Neural cell (in vitro differentiated cells): Measurements from ENCODE around the gene NCF4.

Source experiments
- EP300 ChIP-seq: fragments of 450-650 bp; conservative IDR thresholded peaks from 2 replicates; pipeline ENCODE4 v1.6.1; 2014; ENCODE audit warnings: antibody characterized with exemption, mild to moderate bottlenecking, moderate library complexity; ENCODE audit not compliant: poor library complexity, severe bottlenecking
- EZH2 ChIP-seq: fragments of 200-600, 300-800 bp; shearing (Covaris generic), sonication (generic); IDR thresholded peaks from 2 replicates; pipeline ENCODE4 v1.6.1; 2014; ENCODE audit warnings: antibody characterized with exemption, low read length, borderline replicate concordance, mild to moderate bottlenecking; ENCODE audit not compliant: insufficient read depth, poor library complexity, severe bottlenecking
- MXI1 ChIP-seq: fragments of 450-650 bp; conservative IDR thresholded peaks from 2 replicates; pipeline ENCODE4 v1.6.1; 2014; ENCODE audit warnings: antibody characterized with exemption, mild to moderate bottlenecking; ENCODE audit not compliant: poor library complexity, severe bottlenecking
- POLR2AphosphoS5 ChIP-seq: IDR thresholded peaks from 2 replicates; pipeline ENCODE4 v1.6.1; 2012
- RAD21 ChIP-seq: fragments of 450-650 bp; conservative IDR thresholded peaks from 2 replicates; pipeline ENCODE4 v1.6.1; 2014; ENCODE audit warnings: antibody characterized with exemption, mild to moderate bottlenecking, moderate library complexity
- SMC3 ChIP-seq: fragments of 450-650 bp; conservative IDR thresholded peaks from 2 replicates; pipeline ENCODE4 v1.6.1; 2014; ENCODE audit warnings: antibody characterized with exemption, mild to moderate bottlenecking, moderate library complexity; ENCODE audit not compliant: poor library complexity
- TAF1 ChIP-seq: IDR thresholded peaks from 2 replicates; pipeline ENCODE4 v1.6.1; 2012; ENCODE audit warnings: low read depth
- TF ChIP-seq, protein P1 (sequence below): fragments of 450-650 bp; IDR thresholded peaks from 2 replicates; pipeline ENCODE4 v1.5.1; 2014; ENCODE audit warnings: antibody characterized with exemption, mild to moderate bottlenecking, moderate library complexity; ENCODE audit not compliant: poor library complexity, severe bottlenecking
- TF ChIP-seq, protein P2 (sequence below): IDR thresholded peaks from 2 replicates; pipeline ENCODE4 v1.6.1; 2012; ENCODE audit warnings: borderline replicate concordance

DNA sequence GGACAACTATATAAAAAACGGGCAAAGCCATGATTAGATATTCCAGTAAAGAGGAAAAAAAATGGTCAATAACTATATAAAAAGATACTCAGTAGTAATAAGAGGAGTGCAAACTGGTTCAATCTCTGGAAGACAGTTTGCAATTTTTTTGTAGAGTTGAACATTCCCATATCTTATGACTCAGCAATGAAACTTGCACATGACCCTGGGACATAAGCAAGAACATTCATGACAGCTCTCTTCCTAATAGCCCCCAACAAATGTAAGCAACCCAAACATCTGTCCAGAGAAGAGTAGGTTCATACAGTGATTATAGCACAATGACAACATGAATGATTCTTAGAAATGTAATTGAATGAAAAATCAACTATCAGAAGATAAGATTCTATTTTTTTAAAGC is 30.8 kb downstream of the NCF4 start:
- TF ChIP-seq, protein P1, sequence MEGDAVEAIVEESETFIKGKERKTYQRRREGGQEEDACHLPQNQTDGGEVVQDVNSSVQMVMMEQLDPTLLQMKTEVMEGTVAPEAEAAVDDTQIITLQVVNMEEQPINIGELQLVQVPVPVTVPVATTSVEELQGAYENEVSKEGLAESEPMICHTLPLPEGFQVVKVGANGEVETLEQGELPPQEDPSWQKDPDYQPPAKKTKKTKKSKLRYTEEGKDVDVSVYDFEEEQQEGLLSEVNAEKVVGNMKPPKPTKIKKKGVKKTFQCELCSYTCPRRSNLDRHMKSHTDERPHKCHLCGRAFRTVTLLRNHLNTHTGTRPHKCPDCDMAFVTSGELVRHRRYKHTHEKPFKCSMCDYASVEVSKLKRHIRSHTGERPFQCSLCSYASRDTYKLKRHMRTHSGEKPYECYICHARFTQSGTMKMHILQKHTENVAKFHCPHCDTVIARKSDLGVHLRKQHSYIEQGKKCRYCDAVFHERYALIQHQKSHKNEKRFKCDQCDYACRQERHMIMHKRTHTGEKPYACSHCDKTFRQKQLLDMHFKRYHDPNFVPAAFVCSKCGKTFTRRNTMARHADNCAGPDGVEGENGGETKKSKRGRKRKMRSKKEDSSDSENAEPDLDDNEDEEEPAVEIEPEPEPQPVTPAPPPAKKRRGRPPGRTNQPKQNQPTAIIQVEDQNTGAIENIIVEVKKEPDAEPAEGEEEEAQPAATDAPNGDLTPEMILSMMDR = no peak
- no peak for TF ChIP-seq EZH2
- no peak for TF ChIP-seq TAF1
- TF ChIP-seq MXI1 = no peak
- no peak for TF ChIP-seq EP300
- TF ChIP-seq SMC3 = no peak
- no peak for TF ChIP-seq POLR2AphosphoS5
- TF ChIP-seq, protein P2, sequence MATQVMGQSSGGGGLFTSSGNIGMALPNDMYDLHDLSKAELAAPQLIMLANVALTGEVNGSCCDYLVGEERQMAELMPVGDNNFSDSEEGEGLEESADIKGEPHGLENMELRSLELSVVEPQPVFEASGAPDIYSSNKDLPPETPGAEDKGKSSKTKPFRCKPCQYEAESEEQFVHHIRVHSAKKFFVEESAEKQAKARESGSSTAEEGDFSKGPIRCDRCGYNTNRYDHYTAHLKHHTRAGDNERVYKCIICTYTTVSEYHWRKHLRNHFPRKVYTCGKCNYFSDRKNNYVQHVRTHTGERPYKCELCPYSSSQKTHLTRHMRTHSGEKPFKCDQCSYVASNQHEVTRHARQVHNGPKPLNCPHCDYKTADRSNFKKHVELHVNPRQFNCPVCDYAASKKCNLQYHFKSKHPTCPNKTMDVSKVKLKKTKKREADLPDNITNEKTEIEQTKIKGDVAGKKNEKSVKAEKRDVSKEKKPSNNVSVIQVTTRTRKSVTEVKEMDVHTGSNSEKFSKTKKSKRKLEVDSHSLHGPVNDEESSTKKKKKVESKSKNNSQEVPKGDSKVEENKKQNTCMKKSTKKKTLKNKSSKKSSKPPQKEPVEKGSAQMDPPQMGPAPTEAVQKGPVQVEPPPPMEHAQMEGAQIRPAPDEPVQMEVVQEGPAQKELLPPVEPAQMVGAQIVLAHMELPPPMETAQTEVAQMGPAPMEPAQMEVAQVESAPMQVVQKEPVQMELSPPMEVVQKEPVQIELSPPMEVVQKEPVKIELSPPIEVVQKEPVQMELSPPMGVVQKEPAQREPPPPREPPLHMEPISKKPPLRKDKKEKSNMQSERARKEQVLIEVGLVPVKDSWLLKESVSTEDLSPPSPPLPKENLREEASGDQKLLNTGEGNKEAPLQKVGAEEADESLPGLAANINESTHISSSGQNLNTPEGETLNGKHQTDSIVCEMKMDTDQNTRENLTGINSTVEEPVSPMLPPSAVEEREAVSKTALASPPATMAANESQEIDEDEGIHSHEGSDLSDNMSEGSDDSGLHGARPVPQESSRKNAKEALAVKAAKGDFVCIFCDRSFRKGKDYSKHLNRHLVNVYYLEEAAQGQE = no peak
- TF ChIP-seq RAD21 = no peak
